ENCODE measurements around the gene CNMD.

GRCh38 chr13:52711286-52711685 lies 28.3 kb downstream of the CNMD start:
- TF ChIP-seq CTCF (conservative IDR thresholded peaks at IDR 0.05) (no peak), ZFX (IDR thresholded peaks at IDR 0.05) (no peak)
